HG03135 (cell line): ENCODE data around the gene CTNNBL1.

Source experiments
- ATAC-seq: cut with Tn5 transposase; IDR thresholded peaks from one replicate; pipeline ENCODE4 v1.9.1; 2021; ENCODE audit warnings: mild to moderate bottlenecking, moderate library complexity; ENCODE audit not compliant: unreplicated experiment

Gene CTNNBL1

DNA sequence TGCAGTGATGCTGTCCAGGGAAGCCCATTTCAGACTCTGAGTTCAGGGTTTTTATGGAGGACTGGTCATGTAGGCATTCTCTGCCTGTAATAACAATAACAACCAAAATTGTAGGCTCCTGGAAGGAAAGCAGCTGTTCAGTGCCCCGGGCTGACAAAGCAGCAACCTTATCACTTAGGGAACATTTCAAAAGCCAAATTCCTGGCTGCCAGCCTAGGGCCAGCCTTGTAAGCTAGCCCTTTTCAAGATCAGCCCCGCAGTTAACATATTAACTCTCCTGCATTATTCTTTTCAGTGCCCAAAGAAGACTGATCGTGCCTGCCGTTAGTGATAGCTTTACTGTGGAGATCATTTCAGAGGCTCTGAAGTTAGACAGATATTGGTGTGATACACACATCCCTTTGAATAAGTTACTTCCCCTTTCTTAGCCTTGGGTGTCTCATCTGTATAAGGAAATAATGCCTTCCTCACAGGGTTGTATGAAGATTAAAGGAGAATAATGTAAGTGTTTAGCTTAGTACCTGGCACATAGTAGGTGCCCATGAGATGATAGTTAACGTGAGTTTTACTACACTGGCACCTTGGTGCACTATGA, 44.1 kb downstream of the CTNNBL1 start:
- ATAC-seq, result no peak

DNA sequence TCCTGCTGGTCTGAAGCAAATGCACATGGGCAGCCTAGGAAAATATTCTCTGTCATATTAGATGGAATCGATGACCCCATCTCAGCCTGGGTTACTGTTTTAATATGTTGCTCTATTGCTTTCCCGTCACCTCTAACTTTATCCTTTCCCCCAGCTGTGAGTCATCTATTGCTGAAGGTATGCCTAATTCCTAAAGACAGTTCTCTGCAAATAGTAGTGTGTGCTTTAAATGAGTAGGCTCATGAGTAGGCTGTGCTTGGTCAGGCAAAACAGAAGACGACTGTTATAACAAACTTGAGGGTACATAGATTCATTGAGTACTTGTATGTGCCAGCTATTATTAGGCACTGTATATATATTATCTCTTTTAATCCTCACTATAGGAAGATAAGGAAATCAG, 47.2 kb downstream of the CTNNBL1 start:
- no peak for ATAC-seq

DNA sequence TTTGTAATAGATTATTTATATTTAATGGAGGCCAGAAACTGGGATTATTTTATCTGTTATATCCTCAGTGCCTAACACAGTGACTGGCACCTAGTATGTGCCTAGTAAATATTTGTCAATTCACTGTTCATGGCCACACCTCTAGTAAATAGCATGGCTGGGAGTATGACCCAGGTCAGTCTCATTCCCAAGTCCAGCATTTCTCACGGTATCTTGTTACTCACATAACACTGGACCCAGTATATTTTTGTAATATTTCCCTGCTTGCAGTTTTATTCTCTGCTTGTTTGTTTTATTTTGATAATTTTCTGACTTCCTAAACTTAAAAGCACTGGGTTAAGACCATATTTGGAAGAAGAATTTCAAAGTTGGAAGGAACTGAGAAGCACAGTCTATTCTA, 47.7 kb downstream of the CTNNBL1 start:
- no peak for ATAC-seq

DNA sequence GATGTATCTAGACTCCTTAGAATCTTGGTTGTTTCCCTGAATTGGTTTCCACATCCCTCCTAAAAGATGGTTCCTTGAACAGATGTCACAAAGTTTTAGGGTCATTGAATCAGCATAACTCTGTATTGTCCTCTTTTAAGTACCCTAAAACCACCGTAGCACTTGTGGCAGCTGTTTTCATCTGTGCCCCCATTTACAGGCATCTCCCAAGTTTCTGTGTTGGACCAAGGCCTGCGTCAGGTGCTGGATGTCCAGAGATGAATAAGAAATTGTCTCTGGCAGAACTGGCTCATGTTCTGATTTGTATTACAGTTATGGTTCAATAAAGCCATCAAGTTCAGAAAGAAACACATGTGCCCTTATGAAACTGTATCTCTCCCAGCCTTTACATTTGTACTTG, 48.3 kb downstream of the CTNNBL1 start:
- ATAC-seq, result no peak

DNA sequence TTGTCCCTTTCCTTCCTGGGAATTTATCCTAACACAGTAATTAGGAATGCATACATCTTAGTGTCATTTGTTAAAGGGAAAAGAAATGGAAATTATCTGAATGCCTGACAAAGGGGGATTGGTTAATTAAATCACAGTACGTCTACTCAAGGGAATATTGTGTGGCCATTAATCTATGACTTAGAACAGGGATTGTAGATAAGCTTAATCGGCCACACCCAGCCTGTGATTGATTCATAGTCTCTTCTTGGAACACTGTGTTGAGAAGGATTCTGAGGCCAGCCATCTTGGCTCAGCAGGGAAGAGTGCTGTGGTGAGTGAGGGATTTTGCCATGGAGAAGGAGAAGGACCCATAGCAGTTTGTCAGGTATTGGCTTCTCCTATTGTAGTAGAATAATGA, 50.5 kb downstream of the CTNNBL1 start:
- no peak for ATAC-seq

DNA sequence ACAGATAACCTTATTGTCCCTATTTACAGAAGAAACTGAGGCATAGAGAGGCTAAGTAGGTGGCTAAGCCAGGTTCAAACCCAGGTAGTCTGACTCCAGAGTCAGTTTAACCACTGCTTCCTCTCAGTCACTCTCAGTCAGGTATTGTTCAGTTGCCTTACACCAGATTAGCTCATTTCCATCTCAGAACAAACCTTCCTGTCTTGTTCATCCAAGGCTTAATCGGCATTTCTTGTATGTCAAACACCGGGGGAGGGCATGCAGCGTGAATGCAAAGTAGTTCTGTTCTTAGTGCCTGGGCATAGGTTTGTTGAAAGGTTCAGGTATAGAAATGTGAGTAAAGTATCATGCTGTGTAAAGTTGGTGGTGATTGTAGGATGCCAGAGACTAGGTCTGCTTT, 51.7 kb downstream of the CTNNBL1 start:
- no peak for ATAC-seq

DNA sequence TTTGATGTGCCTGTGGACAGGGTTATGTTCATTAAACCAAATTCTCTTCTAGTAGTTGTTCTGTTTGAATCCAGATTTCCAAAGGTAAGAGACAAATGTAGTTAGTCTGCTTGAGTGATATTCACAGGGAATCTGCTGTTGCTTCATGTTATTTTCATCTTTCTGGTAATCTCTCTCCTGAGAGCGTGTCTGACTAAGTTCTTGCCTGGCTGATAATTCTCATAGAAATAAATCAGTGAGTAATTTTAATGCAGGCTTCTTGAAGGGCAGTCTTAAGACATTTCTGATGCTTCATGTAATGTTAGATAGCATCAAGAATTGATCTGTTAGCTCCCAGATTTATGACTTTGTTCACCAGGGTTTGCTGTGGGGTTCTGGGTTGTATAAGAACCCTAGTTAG, 54.2 kb downstream of the CTNNBL1 start:
- ATAC-seq, result no peak

DNA sequence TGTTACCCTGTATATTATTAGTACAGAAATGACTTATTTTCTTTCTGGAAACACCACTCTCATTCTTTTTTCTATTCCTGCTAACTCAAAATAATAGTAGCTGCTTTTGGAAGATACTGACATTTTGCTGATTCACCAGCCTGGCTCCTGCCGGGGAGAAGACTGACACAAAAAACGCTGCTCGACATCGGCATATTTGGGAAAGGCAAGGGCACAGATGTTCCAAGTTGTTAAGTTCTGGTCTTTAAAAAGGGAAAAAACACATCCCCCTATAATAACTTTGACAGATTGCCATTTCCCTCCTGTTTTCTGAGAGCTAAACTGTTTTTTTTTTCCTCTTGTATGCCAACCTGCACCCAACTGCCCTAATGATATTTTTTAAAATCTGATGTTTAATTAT, 55.4 kb downstream of the CTNNBL1 start:
- ATAC-seq, result no peak

DNA sequence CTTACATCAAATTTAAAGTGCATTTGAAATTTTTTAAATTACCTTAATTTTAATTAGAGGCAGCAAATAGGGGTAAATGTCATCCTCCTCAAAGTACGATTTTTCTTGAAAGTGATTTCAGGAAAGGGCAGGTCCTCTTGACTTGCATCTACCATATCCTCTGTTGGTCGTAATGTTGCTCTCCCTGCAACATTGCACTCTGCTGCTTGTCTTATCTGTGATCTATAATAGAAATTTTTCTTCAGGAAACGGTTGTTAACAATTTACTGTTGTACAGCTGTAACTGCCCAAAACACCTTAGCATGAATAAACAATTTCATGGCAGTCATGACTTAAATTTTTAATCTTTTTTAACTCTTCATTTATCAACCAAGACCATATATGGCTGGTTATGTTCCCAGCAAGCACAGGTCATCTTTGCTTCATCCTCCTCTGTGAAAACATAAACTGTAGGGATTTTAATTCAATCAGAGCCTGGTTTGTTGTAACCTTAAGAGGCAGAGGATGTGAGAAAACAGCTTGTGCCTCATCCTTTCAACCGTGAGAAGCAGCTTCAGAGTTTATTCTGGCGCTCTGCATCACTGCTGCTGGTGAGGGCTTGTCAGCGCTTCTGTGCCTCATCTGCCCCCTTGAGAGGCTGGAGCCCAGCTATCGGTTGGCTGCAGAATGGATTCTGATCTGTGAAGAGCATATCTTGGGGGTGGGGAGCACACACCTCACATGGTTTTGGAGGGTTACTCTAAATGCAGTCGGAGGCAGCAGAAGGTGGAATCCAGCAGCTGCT, 56.0 kb downstream of the CTNNBL1 start:
- no peak for ATAC-seq

DNA sequence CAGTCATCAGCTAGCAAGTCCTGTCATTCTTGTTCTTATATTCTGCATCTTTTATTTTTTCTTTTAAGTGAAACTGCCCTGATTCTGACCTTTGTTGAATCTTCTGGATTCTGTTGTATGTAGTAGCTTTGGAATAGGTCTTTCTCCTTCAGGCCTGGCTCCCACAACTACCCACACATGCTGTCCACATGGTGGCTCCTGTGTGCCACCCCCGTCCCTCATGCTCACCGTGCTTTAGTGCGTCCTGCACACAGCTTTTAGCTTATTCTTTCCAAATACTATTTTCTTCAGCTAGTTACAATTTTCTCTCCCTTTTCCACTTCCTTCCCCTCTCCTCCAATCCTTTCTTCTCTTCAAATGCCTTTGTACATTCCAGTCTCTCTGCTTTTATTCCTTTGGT, 61.8 kb downstream of the CTNNBL1 start:
- ATAC-seq, result no peak

DNA sequence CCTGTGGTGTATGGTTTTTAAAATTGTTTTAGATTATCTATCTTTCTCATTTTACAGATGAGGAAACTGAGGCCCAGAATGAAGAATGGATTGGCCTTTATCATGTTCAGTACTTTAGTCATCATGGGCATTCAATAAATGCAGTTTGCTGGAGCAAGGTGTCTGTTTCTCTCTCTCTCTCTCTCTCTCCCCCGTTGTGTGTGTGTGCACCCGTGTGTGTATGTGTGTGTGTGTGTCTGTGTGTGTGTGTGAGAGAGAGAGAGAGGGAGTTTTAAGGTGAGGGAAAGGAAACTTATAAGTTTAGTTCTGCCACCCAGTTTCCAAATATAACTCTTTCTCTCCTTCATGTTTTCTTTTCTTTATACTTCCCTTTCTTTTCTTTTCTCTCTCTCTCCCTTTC, 62.4 kb downstream of the CTNNBL1 start:
- ATAC-seq, result no peak

DNA sequence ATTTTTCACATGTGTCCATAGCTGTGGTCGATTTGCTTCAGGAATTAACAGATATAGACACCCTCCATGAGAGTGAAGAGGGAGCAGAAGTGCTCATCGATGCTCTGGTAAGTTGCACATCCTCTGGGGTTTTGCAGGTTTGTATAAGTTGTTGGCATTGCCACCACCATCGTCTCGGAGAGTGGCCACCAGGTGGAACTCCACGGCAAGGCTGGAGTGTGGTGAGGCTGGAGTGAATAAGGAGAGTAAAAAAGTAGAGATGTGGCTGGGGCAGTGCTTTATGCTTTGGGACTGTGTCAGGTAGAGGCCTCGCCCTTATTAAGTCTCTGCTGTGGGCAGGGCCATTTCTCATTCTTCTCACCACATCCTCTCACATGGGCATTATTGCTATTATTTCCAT, 63.7 kb downstream of the CTNNBL1 start:
- no peak for ATAC-seq

DNA sequence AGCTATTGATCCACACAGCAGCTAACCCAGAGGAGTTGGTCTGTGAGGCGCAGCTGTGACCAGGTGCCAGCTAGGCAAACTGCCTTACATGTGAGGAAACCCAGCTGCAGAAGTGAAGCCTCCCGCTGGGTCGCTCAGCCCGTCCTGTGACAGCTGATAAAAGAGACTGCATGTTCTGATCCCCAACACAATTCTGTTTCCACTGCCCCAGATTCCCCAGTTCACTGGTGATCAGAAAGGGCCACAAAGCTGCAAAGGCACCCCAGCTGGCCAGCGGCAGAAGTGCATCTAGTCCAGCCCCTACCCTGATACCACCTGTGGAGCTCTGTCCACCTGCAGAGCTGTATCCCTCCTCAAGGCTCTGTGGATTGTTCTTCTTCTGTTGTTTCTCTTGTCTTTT, 64.5 kb downstream of the CTNNBL1 start:
- ATAC-seq, result no peak

DNA sequence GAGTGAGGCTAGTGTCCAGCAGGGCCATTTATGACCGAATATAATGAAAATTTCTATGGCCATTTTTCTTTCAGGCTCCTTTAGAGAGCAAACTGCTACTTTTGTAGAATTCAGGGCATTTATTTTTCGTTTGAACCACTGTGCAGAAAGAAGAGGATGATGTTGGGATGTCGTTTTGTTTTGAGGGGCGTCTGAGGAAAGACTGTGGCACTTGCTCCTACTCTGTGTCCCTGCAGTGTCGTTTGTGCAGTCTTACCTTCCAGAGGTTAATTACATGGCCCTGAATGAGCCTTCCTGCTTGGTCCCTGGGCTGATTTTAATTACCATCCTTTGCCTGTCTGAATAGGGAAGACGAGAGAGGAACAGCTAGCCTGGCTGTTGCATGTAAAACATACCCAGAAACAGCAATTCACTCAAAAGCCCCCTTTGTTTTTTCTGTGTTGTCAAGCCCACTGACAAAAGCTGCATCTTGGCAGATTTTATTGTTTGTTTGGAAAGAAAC, 65.3 kb downstream of the CTNNBL1 start:
- no peak for ATAC-seq

DNA sequence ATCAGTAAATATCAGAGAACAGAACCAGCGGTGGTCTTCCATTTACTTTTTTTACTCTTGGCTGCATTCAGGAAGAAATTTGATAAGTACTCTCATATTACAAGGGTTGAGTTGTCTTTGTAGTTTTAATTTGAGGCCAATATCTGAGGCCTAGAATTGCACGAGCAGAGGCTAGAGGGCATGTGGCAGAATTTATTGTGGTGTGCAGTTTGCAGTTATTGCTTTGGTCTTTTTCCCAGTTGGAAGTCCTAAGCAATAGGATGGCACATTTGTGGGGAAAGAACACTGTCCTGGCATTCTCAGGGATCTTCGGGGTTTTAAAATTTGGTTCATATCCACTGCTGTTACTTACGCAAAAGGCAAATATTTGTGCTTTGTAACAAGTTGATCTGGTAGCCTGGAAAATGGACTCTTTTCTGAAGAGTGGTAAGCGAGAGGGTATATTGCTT, 66.0 kb downstream of the CTNNBL1 start:
- no peak for ATAC-seq

DNA sequence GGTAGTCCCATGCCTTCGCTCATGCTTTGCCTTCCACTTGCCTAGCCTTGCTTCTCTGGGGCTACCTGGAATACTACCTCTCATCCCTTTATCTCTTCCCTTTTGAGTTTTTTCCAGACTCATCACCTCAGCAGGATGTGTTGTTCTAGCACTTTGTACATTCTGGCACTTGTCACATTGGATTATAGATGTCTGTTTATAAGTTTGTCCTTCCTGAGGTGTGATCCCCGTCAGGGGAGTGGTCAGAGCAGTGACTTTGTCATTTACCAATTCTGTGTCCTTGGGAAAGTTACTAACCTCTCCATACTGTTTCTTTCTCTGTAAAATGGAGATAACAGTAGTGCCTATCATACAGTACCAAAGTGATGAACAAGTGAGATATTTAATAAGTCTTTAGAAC, 66.5 kb downstream of the CTNNBL1 start:
- ATAC-seq, result no peak

DNA sequence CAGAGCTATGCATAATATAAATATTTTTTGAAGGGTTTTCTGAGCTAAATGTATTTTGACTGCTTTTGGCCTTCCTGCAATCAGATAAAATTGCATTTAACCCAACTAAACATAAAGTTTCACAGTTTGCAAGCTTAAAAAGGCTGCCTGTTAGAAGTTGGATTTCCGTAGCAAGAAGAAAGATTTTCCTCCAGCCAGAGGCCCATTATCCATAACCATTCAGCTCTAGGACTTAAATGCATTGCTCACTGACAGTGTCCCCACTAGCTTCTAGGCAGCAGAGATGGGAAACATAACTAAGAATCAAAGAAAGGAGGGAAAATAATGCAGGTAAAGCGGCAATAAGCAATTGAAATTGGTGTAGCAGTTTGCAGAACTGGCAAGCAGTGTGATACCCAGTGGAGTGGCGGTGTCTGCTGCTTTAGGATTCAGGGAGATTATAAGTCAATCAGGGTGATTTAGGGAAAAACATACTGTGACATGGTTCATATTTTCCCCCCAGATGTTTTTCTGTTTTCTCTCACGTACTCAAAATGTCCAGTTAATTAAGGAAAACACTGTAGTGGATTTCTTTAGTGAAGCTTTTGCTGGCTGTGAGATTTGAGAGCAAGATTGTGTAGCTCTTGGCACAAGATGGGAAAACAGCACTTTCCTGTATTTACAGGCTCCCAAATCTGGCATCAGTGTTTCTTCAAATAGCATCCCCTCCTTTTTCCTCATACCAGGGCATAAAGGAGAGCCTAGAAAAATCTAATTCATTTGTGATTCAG, 69.1 kb downstream of the CTNNBL1 start:
- no peak for ATAC-seq

DNA sequence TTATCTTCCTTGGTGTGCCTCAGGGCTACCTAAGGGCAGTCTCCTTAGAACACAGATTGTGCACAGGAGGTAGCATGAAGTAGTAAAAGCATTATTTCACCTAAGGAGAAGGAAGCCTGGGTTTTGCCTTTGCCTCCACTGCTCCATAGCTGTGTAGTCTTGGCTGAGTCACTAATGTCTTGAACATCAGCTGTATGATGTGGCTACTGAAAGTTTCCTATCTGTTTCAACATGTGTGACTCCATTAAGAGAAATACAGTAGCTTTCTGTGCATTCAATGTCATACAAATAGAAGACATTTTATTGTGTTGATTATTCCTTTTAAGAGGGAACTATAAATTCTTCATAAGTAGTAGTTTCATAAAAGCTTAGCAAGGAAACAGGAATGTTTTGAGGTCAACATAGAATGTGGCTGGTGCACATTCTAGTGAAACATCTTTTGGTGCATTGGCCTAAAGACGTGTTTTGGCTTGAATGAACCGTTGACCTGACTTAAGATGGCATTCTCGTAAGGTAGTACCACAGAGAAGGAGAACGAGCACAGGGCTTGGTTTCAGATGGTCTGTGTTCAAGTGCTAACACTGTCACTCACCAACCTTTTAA, 70.6 kb downstream of the CTNNBL1 start:
- no peak for ATAC-seq

DNA sequence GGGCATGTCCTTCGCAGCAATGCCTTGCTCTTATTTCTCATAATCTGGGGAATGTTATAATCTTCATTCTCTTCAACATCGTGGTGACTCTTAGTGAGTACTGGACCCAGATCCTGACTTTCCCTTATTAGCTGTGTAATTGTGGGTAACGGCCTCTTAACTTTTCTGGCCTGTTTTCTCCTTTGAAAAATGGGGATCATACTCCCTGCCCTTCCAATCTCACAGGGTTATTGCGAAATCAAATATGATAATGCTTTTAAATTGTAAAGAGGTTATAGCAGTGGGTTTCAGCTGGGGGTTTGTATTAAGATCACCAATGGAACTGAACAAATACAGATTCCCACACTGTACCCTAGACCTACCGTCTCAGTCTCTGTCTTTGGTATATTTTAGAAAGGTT, 77.1 kb downstream of the CTNNBL1 start:
- ATAC-seq, result no peak

DNA sequence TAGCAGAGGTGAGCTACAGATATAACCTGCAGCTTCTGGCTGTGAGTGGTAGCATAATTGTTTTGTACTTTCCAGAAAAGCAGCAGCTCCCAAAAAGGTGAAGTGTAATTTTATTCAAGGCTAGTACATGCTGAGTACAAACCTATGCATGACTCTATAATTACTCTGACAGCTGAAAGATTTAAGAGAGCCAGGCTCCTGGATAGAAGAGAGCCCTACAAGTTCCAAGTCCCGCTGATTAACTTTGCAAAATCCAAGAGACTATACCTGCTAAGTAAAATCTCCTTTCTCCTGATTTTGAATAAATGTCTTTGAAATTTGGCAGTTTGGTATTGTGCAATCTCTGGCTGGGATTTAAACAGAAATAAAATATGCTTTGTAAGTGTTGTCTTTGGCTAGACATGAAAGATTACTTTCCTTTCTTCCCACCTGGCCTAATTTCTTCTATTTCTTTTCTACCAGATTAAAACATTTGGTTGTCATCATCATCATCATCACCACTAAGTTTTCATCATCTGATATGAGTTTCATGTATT, 79.5 kb downstream of the CTNNBL1 start:
- no peak for ATAC-seq

DNA sequence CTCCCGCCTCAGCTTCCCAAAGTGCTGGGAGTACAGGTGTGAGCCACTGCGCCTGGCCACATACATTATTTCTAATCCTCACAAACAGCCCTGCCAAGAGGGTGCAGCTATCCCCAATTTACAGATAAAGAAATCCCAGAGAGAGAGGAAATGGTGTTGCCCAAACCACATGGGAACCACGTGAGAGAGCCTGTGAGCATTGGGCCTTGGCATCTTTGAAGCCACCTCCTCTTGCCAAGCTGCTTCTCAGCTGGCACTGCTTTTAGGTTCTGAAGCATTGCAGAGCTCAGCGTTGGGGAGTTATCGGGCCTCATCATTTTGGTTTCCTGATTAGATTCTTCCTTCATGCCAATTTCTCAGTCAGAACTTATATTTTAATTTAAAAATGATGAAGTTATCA, 80.3 kb downstream of the CTNNBL1 start:
- ATAC-seq, result no peak
